Astrocyte (in vitro differentiated cells and primary cell): ENCODE data around the gene FAM131B. TPM values are rescaled to one million over a fixed set of nuclear protein-coding genes. Genes with fewer than 3 reads are reported as not detected.
A peak's percentile ranks its signal among the peaks of the same experiment; 100 is the strongest.

Experiments
- DNase-seq: peaks from one replicate; pipeline ENCODE4 v3.0.0-alpha.2; 2010; ENCODE audit warnings: low read depth
- FAIRE-seq: peaks from 2 replicates; lab custom pipeline; 2011; peaks lifted over from hg19 to GRCh38; lab: Jason Lieb, UNC
- H2AFZ ChIP-seq: 2 replicates; pipeline ENCODE4 v1.6.0; 2012; ENCODE audit warnings: low read depth, low read length, inconsistent platforms
- H3K27ac ChIP-seq: 2 replicates; pipeline ENCODE4 v1.5.1; 2011; ENCODE audit warnings: low read depth, low read length, inconsistent platforms
- H3K27me3 ChIP-seq: 2 replicates; pipeline ENCODE4 v1.6.0; 2011; ENCODE audit warnings: low read length, inconsistent platforms; ENCODE audit not compliant: insufficient read depth
- H3K36me3 ChIP-seq: 2 replicates; pipeline ENCODE4 v1.5.1; 2011; ENCODE audit warnings: low read length, inconsistent platforms; ENCODE audit not compliant: insufficient read depth
- H3K4me1 ChIP-seq: 2 replicates; pipeline ENCODE4 v1.5.1; 2011; ENCODE audit warnings: low read length, inconsistent platforms; ENCODE audit not compliant: insufficient read depth
- H3K4me2 ChIP-seq: 2 replicates; pipeline ENCODE4 v1.6.0; 2012; ENCODE audit warnings: low read length, inconsistent platforms
- H3K4me3 ChIP-seq: 2 replicates; pipeline ENCODE4 v1.5.1; 2011; ENCODE audit warnings: low read depth, mild to moderate bottlenecking, low read length, inconsistent platforms; ENCODE audit not compliant: insufficient read depth
- H3K79me2 ChIP-seq: 2 replicates; pipeline ENCODE4 v1.6.0; 2012; ENCODE audit warnings: mild to moderate bottlenecking, low read length, inconsistent platforms; ENCODE audit not compliant: insufficient read depth
- H3K9ac ChIP-seq: 2 replicates; pipeline ENCODE4 v1.6.0; 2012; ENCODE audit warnings: mild to moderate bottlenecking, low read length, inconsistent platforms
- H3K9me3 ChIP-seq: 2 replicates; pipeline ENCODE4 v1.5.1; 2012; ENCODE audit warnings: low read depth, mild to moderate bottlenecking, low read length, inconsistent platforms; ENCODE audit not compliant: insufficient read depth
- H4K20me1 ChIP-seq: 2 replicates; pipeline ENCODE4 v1.6.0; 2012; ENCODE audit warnings: low read length, inconsistent platforms; ENCODE audit not compliant: insufficient read depth
- H3K27ac Mint-ChIP-seq: one replicate; pipeline ENCODE4 v1.8.0; 2021; ENCODE audit warnings: mild to moderate bottlenecking, mixed read lengths; ENCODE audit not compliant: unreplicated experiment
- H3K27me3 Mint-ChIP-seq: one replicate; pipeline ENCODE4 v1.8.0; 2021; ENCODE audit warnings: low read depth, mixed read lengths; ENCODE audit not compliant: unreplicated experiment
- H3K36me3 Mint-ChIP-seq: one replicate; pipeline ENCODE4 v1.8.0; 2021; ENCODE audit warnings: low read depth, mixed read lengths; ENCODE audit not compliant: unreplicated experiment
- H3K4me1 Mint-ChIP-seq: one replicate; pipeline ENCODE4 v1.8.0; 2021; ENCODE audit warnings: low read depth, mixed read lengths; ENCODE audit not compliant: unreplicated experiment
- H3K4me3 Mint-ChIP-seq: one replicate; pipeline ENCODE4 v1.8.0; 2021; ENCODE audit warnings: mild to moderate bottlenecking, moderate library complexity, mixed read lengths; ENCODE audit not compliant: unreplicated experiment
- H3K9me3 Mint-ChIP-seq: one replicate; pipeline ENCODE4 v1.8.0; 2021; ENCODE audit warnings: mild to moderate bottlenecking, mixed read lengths; ENCODE audit not compliant: unreplicated experiment
- EZH2 ChIP-seq: IDR thresholded peaks from 2 replicates; pipeline ENCODE4 v1.6.1; 2012; ENCODE audit warnings: mild to moderate bottlenecking, low read length, inconsistent platforms; ENCODE audit not compliant: insufficient read depth
- total RNA-seq: library from RNA; stranded (reverse); gene quantifications from 2 replicates; pipeline ENCODE4 v1.2.1, GENCODE V29; 2021
- TF ChIP-seq, protein P1 (sequence below): IDR thresholded peaks from 2 replicates; pipeline ENCODE4 v1.5.1; 2011; ENCODE audit warnings: low read depth, mild to moderate bottlenecking, inconsistent platforms, low read length, moderate library complexity; ENCODE audit not compliant: insufficient read depth

Gene FAM131B
- total RNA-seq, 1 donor from 2014 or later, result 7.6 TPM

GRCh38 chr7:143388051-143388450 lies 25.5 kb upstream of the FAM131B start:
- FAIRE-seq, result no peak
- Mint-ChIP-seq H3K9me3 (peaks cover 4% of the 10 kb centered on the region), H3K36me3 (peaks cover 25% of the 10 kb centered on the region), H3K27ac (peak overlapping the region; percentile 55), H3K4me3 (no peak overlapping the region), H3K27me3 (no peaks in the 10 kb centered on the region), H3K4me1 (peaks cover 35% of the 10 kb centered on the region)
- Histone ChIP-seq H3K9me3 (no peaks in the 10 kb centered on the region), H3K9ac (no peak overlapping the region), H3K4me1 (peaks cover 69% of the 10 kb centered on the region), H4K20me1 (peaks cover 100% of the 10 kb centered on the region), H3K79me2 (peaks cover 77% of the 10 kb centered on the region), H3K4me2 (peak overlapping the region; percentile 97), H3K4me3 (no peak overlapping the region), H3K27ac (no peak overlapping the region), H3K36me3 (peaks cover 69% of the 10 kb centered on the region), H2AFZ (no peak overlapping the region), H3K27me3 (no peaks in the 10 kb centered on the region)
- DNase-seq, result no peak
- TF ChIP-seq, protein P1, sequence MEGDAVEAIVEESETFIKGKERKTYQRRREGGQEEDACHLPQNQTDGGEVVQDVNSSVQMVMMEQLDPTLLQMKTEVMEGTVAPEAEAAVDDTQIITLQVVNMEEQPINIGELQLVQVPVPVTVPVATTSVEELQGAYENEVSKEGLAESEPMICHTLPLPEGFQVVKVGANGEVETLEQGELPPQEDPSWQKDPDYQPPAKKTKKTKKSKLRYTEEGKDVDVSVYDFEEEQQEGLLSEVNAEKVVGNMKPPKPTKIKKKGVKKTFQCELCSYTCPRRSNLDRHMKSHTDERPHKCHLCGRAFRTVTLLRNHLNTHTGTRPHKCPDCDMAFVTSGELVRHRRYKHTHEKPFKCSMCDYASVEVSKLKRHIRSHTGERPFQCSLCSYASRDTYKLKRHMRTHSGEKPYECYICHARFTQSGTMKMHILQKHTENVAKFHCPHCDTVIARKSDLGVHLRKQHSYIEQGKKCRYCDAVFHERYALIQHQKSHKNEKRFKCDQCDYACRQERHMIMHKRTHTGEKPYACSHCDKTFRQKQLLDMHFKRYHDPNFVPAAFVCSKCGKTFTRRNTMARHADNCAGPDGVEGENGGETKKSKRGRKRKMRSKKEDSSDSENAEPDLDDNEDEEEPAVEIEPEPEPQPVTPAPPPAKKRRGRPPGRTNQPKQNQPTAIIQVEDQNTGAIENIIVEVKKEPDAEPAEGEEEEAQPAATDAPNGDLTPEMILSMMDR, result no peak
- no peak for TF ChIP-seq EZH2

- H3K9me3 ChIP-seq, result no peaks in the 10 kb centered on the region
- Mint-ChIP-seq H3K36me3 (peaks cover 23% of the 10 kb centered on the region), H3K27me3 (no peaks in the 10 kb centered on the region), H3K4me1 (peaks cover 35% of the 10 kb centered on the region), H3K9me3 (peaks cover 4% of the 10 kb centered on the region), H3K4me3 (no peak overlapping the region), H3K27ac (peak overlapping the region; percentile 55)
- H3K4me1 ChIP-seq, result peaks cover 69% of the 10 kb centered on the region
- TF ChIP-seq, protein P1, result no peak
- TF ChIP-seq EZH2, result no peak
- H3K79me2 ChIP-seq, result peaks cover 84% of the 10 kb centered on the region
- FAIRE-seq (no peak), DNase-seq (no peak)
- H4K20me1 ChIP-seq, result peaks cover 100% of the 10 kb centered on the region
- peak overlapping the region; percentile 97 for H3K4me2 ChIP-seq
- peak overlapping the region; percentile 26 for H3K4me3 ChIP-seq
- no peaks in the 10 kb centered on the region for H3K27me3 ChIP-seq
- H2AFZ ChIP-seq, result no peak overlapping the region
- H3K27ac ChIP-seq, result no peak overlapping the region
- peak overlapping the region; percentile 72 for H3K9ac ChIP-seq
- peaks cover 76% of the 10 kb centered on the region for H3K36me3 ChIP-seq
Observed at GRCh38 chr7:143387156-143387975, 24.9 kb upstream of the FAM131B start.
